ENCODE results near the gene C1QL3.
A peak's percentile ranks its signal among the peaks of the same experiment; 100 is the strongest.

C1QL3 gene

DNA sequence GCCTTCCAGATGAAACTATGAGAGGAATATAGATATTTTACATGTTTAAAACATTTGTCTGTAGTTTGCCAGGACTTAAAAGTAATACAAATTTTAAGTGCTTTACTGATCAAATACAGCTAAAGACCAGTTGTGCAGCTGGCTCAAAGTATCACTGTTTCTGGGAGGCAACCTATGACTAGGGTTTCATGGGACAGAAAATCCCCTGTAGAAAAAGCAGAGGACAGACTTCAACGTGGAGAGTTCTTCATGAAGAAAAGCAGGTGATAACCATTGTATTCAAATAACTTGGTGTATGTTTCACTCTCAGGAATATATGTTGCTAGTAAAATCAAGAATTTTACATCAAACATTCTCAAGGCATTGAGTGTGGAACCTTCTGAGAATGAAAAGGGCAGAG, 43.9 kb downstream of the C1QL3 start:
- Mint-ChIP-seq H3K9me3 (no peaks in the 10 kb centered on the region), H3K27ac (no peak overlapping the region), H3K4me1 (ENCODE audit: low read depth) (peaks cover 2% of the 10 kb centered on the region), H3K4me3 (no peak overlapping the region), H3K27me3 (ENCODE audit: low read depth) (no peaks in the 10 kb centered on the region), H3K36me3 (ENCODE audit: low read depth) (peaks cover 2% of the 10 kb centered on the region)
- no peak for DNase-seq (ENCODE audit: low spot score)

DNA sequence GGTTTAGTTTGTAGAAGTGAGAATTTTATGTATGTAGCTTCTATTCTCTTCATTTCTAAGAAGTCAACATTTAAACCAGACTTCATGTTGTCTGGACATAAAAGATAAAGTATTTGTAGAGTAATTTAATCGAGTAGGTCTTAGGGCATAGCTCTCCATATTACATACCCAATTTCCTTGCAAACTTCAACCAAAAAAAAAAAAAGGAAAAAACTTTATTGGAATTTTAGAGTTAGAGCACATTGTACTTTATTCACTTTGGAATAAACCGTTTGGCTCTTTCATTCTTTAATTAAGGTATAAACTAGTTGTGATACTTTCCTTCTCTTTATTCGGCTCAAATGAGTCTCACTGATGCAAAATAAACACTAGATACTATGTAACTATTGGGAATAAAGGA, 48.9 kb downstream of the C1QL3 start:
- no peak for DNase-seq (ENCODE audit: low spot score)
- Mint-ChIP-seq H3K36me3 (ENCODE audit: low read depth) (peaks cover 14% of the 10 kb centered on the region), H3K27me3 (ENCODE audit: low read depth) (no peaks in the 10 kb centered on the region), H3K4me1 (ENCODE audit: low read depth) (peaks cover 7% of the 10 kb centered on the region), H3K4me3 (no peak overlapping the region), H3K27ac (no peak overlapping the region), H3K9me3 (no peaks in the 10 kb centered on the region)

DNA sequence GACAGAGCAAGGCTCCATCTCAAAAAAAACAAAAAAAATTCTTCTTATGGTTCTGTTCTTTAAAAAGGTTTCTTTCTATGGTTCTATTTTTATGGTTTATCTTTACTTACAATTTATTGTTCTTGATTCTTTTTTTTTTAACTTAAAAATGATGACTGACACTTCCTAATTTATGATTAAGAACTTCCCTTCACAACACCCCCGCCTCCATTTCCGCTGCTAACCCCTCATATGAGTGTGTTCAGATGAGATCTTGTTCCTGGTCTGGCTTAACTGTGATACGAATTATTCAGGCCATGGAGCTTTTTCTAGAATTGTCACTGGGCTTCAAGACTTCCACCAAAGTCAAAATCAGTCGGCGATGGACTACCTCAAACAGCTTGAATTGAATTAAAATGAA, 50.9 kb downstream of the C1QL3 start:
- Mint-ChIP-seq H3K27ac (peak overlapping the region; percentile 20), H3K4me3 (no peak overlapping the region), H3K4me1 (ENCODE audit: low read depth) (peaks cover 9% of the 10 kb centered on the region), H3K27me3 (ENCODE audit: low read depth) (no peaks in the 10 kb centered on the region), H3K9me3 (no peaks in the 10 kb centered on the region), H3K36me3 (ENCODE audit: low read depth) (peaks cover 14% of the 10 kb centered on the region)
- peak; percentile 9 for DNase-seq (ENCODE audit: low spot score)

DNA sequence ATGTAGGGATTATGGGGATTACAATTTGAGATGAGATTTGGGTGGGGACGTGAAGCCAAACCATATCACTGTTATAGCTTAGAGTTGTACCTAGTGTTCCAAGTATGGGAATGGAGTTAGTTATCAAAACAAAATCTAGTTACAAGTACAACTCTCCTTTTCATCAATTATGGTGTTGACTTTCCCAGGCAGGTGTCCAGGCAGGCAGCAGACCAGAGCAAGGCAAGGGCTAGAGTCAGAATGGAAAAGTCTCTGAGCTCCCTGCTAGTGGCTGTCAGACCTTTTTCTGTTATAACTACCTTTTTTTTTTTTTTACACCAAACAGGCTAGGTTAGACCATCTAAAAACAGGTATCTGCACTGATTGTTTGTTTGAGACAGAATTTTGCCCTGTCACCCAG, 55.7 kb downstream of the C1QL3 start:
- H3K4me3 Mint-ChIP-seq, result no peak overlapping the region
- H3K27me3 Mint-ChIP-seq (ENCODE audit: low read depth), result no peaks in the 10 kb centered on the region
- peaks cover 7% of the 10 kb centered on the region for H3K4me1 Mint-ChIP-seq (ENCODE audit: low read depth)
- H3K9me3 Mint-ChIP-seq, result peaks cover 4% of the 10 kb centered on the region
- no peak overlapping the region for H3K27ac Mint-ChIP-seq
- no peak for DNase-seq (ENCODE audit: low spot score)
- H3K36me3 Mint-ChIP-seq (ENCODE audit: low read depth), result peaks cover 22% of the 10 kb centered on the region

Data from T-helper 2 cell treated with Interferon-gamma antibody and Interleukin-4, amounts not matched to agents 5 μg/mL and 100 μg/mL, for 36 hours (primary cell).